ENCODE measurements around the gene TRIM2. TPM values are rescaled to one million over a fixed set of nuclear protein-coding genes. Genes with fewer than 3 reads are reported as not detected.

TRIM2 gene
- total RNA-seq, 1 donor from 2014 or later = 35.9 TPM

GRCh38 chr4:153266988-153267387, 62.7 kb downstream of the TRIM2 start:
- H3K4me3 ChIP-seq = no peak overlapping the region
- intact Hi-C loops (cut with DNase I) = no loop called here
- DNase-seq (no peak), ATAC-seq (no peak)
- TF ChIP-seq, protein P1, sequence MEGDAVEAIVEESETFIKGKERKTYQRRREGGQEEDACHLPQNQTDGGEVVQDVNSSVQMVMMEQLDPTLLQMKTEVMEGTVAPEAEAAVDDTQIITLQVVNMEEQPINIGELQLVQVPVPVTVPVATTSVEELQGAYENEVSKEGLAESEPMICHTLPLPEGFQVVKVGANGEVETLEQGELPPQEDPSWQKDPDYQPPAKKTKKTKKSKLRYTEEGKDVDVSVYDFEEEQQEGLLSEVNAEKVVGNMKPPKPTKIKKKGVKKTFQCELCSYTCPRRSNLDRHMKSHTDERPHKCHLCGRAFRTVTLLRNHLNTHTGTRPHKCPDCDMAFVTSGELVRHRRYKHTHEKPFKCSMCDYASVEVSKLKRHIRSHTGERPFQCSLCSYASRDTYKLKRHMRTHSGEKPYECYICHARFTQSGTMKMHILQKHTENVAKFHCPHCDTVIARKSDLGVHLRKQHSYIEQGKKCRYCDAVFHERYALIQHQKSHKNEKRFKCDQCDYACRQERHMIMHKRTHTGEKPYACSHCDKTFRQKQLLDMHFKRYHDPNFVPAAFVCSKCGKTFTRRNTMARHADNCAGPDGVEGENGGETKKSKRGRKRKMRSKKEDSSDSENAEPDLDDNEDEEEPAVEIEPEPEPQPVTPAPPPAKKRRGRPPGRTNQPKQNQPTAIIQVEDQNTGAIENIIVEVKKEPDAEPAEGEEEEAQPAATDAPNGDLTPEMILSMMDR (IDR thresholded peaks at IDR 0.05) = no peak
- no peaks in the 10 kb centered on the region for H3K27me3 ChIP-seq
- H3K4me1 ChIP-seq = peaks cover 16% of the 10 kb centered on the region
- H3K9me3 ChIP-seq = no peaks in the 10 kb centered on the region
- H3K36me3 ChIP-seq = no peaks in the 10 kb centered on the region
- no peak overlapping the region for H3K27ac ChIP-seq

DNA sequence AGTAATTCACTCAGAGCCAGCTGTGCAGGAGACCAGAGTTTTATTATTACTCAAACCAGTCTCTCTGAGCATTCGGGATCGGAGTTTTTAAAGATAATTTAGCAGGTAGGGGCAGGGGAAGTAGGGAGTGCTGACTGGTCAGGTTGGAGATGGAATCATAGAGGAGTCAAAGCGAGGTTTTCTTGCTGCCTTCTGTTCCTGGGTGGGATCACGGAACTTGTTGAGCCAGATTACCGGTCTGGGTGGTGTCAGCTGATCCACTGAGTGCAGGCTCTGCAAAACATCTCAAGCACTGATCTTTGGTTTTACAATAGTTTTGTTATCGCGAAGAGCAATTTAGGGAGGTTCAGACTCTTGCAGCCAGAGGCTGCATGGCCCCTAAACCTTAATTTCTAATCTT, 63.6 kb downstream of the TRIM2 start:
- TF ChIP-seq, protein P1 (IDR thresholded peaks at IDR 0.05) = no peak
- no peak for ATAC-seq
- no peak for DNase-seq
- H3K27ac ChIP-seq = no peak overlapping the region
- no peaks in the 10 kb centered on the region for H3K9me3 ChIP-seq
- intact Hi-C loops (cut with DNase I) = no loop called here
- H3K4me1 ChIP-seq = peaks cover 16% of the 10 kb centered on the region
- no peaks in the 10 kb centered on the region for H3K27me3 ChIP-seq
- H3K4me3 ChIP-seq = no peak overlapping the region
- H3K36me3 ChIP-seq = no peaks in the 10 kb centered on the region

DNA sequence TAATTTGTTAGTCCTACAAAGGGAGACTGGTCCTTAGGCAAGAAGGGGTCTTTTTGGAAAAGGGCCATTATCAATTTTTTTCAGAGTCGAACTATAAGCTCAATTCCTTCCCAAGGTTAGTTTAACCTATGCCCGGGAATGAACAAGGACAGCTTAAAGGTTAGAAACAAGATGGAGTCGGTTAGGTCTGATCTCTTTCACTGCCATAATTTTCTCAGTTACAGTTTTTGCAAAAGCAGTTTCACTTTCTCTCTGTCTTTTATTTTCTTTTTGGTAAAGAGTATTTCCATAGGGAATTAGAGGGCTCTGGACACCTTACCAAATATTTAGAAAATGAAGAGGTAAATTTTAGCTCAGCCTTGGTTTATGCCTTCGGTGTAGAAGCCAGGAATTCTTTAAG, 64.1 kb downstream of the TRIM2 start:
- TF ChIP-seq, protein P1 (IDR thresholded peaks at IDR 0.05) = no peak
- Histone ChIP-seq H3K9me3 (no peaks in the 10 kb centered on the region), H3K4me3 (no peak overlapping the region), H3K27me3 (no peaks in the 10 kb centered on the region), H3K27ac (no peak overlapping the region), H3K36me3 (no peaks in the 10 kb centered on the region), H3K4me1 (peaks cover 16% of the 10 kb centered on the region)
- ATAC-seq (no peak), DNase-seq (no peak)
- intact Hi-C loops (cut with DNase I) = no loop called here

GRCh38 chr4:153269218-153269990, 65.2 kb downstream of the TRIM2 start:
- Histone ChIP-seq H3K27me3 (no peaks in the 10 kb centered on the region), H3K4me3 (no peak overlapping the region), H3K27ac (no peak overlapping the region), H3K4me1 (peaks cover 16% of the 10 kb centered on the region), H3K36me3 (no peaks in the 10 kb centered on the region), H3K9me3 (no peaks in the 10 kb centered on the region)
- TF ChIP-seq, protein P1 (IDR thresholded peaks at IDR 0.05) = no peak
- no peak for DNase-seq
- intact Hi-C loops (cut with DNase I) = no loop called here
- no peak for ATAC-seq

GRCh38 chr4:153270361-153270760, 66.1 kb downstream of the TRIM2 start:
- intact Hi-C loops (cut with DNase I) = no loop called here
- Histone ChIP-seq H3K4me1 (peaks cover 16% of the 10 kb centered on the region), H3K27ac (no peak overlapping the region)

More at GRCh38 chr4:153270361-153270760, 66.1 kb downstream of the TRIM2 start:
- TF ChIP-seq, protein P1 (IDR thresholded peaks at IDR 0.05) = no peak
- DNase-seq (no peak), ATAC-seq (no peak)
- Histone ChIP-seq H3K27me3 (no peaks in the 10 kb centered on the region), H3K36me3 (no peaks in the 10 kb centered on the region), H3K9me3 (no peaks in the 10 kb centered on the region), H3K4me3 (no peak overlapping the region)

Measured in upper lobe of right lung (tissue), 1 donor.